ENCODE data around the gene TLX1. TPM values are rescaled to one million over a fixed set of nuclear protein-coding genes. Genes with fewer than 3 reads are reported as not detected.

The TLX1 gene
- total and polyA plus RNA-seq, 2 experiments from 2014 or later: 0.68 TPM; not detected in 1

DNA sequence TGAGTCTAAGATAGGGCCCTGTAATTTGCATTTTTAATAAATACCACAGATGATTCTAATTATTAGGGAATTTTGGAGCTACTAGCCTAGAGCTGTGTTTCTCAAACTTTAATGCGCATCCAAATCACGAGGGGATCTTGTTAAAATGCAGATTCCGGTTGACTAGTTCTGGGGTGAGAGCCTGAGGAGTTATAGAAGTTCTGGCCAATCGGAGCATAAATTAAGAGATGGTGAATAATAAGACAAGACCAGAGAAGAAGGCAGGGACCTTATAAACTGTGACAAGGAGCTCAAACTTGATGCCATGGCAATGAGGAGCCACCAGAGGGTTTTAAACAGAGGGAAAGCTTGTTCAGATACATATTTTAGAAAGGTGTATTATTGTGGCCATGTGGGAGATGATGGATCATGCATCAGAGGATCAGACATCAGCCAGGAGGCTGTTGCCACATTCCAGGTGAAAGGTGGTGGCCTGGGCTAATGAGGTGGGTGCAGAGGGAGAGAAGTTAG, 29.7 kb upstream of the TLX1 start:
- no peaks in the 10 kb centered on the region for H4K20me1 ChIP-seq (ENCODE audit: insufficient read depth, poor library complexity, severe bottlenecking)
- no peaks in the 10 kb centered on the region for H3K9me2 ChIP-seq (replicated peaks; ENCODE audit: insufficient read depth)
- H2AFZ ChIP-seq: no peak overlapping the region
- no peak overlapping the region for H3K4me2 ChIP-seq
- no peak overlapping the region for H3K27ac ChIP-seq
- no peaks in the 10 kb centered on the region for H3K4me1 ChIP-seq (ENCODE audit: insufficient read depth)
- H3K36me3 ChIP-seq (replicated peaks; ENCODE audit: insufficient read depth, low read depth): no peaks in the 10 kb centered on the region
- no peak overlapping the region for H3K4me3 ChIP-seq
- WGBS (ENCODE audit: low lambda C conversion rate, missing lambda C conversion rate): 73% methylated on average over 4 of the region's 4 CpGs
- H3K27me3 ChIP-seq: peaks cover 49% of the 10 kb centered on the region
- DNase-seq (ENCODE audit: low spot score): no peak
- TF ChIP-seq, protein P1, sequence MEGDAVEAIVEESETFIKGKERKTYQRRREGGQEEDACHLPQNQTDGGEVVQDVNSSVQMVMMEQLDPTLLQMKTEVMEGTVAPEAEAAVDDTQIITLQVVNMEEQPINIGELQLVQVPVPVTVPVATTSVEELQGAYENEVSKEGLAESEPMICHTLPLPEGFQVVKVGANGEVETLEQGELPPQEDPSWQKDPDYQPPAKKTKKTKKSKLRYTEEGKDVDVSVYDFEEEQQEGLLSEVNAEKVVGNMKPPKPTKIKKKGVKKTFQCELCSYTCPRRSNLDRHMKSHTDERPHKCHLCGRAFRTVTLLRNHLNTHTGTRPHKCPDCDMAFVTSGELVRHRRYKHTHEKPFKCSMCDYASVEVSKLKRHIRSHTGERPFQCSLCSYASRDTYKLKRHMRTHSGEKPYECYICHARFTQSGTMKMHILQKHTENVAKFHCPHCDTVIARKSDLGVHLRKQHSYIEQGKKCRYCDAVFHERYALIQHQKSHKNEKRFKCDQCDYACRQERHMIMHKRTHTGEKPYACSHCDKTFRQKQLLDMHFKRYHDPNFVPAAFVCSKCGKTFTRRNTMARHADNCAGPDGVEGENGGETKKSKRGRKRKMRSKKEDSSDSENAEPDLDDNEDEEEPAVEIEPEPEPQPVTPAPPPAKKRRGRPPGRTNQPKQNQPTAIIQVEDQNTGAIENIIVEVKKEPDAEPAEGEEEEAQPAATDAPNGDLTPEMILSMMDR (IDR thresholded peaks at IDR 0.05; ENCODE audit: poor library complexity): no peak
- TF ChIP-seq EZH2phosphoT487 (IDR thresholded peaks at IDR 0.05; ENCODE audit: low read depth, severe bottlenecking, unreplicated experiment): no peak
- no peak for TF ChIP-seq EZH2 (IDR thresholded peaks at IDR 0.05; ENCODE audit: borderline replicate concordance)
- no peaks in the 10 kb centered on the region for H3K9me3 ChIP-seq (ENCODE audit: low read depth)
- H3K79me2 ChIP-seq: no peaks in the 10 kb centered on the region

DNA sequence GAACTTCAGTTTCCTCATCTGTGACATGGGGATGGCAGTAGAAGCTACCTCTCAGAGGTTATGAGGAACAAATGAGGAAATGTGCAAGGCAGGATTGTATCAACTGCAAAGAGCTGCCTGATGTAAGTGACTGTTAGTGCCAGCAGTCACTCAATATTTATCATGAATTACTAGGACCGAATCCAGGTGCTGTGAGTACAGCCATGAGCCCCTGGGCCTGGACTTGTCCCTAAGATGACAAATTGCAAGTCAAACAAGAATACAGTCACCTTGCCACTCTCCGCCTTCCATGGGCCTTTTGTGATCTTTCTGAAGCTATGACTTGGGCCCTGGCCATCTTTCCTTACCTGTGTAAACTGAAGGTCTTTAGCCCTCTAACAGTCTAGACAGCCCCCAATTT, 27.7 kb upstream of the TLX1 start:
- Histone ChIP-seq H3K36me3 (replicated peaks; ENCODE audit: insufficient read depth, low read depth) (no peaks in the 10 kb centered on the region), H3K79me2 (no peaks in the 10 kb centered on the region), H3K9me3 (ENCODE audit: low read depth) (no peaks in the 10 kb centered on the region), H3K4me3 (no peak overlapping the region), H3K27ac (no peak overlapping the region), H2AFZ (no peak overlapping the region), H3K27me3 (peaks cover 45% of the 10 kb centered on the region), H3K4me2 (no peak overlapping the region), H4K20me1 (ENCODE audit: insufficient read depth, poor library complexity, severe bottlenecking) (no peaks in the 10 kb centered on the region), H3K9me2 (replicated peaks; ENCODE audit: insufficient read depth) (no peaks in the 10 kb centered on the region), H3K4me1 (ENCODE audit: insufficient read depth) (no peaks in the 10 kb centered on the region)
- TF ChIP-seq, protein P1 (IDR thresholded peaks at IDR 0.05; ENCODE audit: poor library complexity): no peak
- TF ChIP-seq EZH2 (IDR thresholded peaks at IDR 0.05; ENCODE audit: borderline replicate concordance) (no peak), EZH2phosphoT487 (IDR thresholded peaks at IDR 0.05; ENCODE audit: low read depth, severe bottlenecking, unreplicated experiment) (no peak)
- DNase-seq (ENCODE audit: low spot score): no peak
- 76% methylated on average over 2 of the region's 2 CpGs for WGBS (ENCODE audit: low lambda C conversion rate, missing lambda C conversion rate)

DNA sequence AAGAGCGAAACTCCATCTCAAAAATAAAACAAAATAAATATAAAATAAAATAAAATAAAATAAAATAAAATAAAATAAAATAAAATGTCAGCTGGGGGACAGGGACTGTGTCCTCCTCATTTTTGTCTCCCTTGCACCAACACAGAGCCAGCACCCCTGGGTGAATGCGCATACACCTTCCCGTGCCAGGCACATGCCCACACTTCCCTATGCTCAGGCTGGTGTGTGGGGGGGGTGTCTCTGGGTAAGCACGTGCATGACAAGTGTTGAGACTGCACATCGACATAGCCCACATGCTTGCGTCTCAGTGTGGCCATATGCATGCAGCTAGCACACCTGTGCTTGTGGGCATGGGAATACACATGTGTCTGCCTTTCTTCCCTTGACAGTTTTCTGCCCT, 24.7 kb upstream of the TLX1 start:
- H3K9me3 ChIP-seq (ENCODE audit: low read depth): no peaks in the 10 kb centered on the region
- no peaks in the 10 kb centered on the region for H3K36me3 ChIP-seq (replicated peaks; ENCODE audit: insufficient read depth, low read depth)
- H3K27me3 ChIP-seq: peaks cover 26% of the 10 kb centered on the region
- TF ChIP-seq EZH2 (IDR thresholded peaks at IDR 0.05; ENCODE audit: borderline replicate concordance): no peak
- TF ChIP-seq EZH2phosphoT487 (IDR thresholded peaks at IDR 0.05; ENCODE audit: low read depth, severe bottlenecking, unreplicated experiment): no peak
- TF ChIP-seq, protein P1 (IDR thresholded peaks at IDR 0.05; ENCODE audit: poor library complexity): no peak
- no peak overlapping the region for H3K27ac ChIP-seq
- no peak overlapping the region for H3K4me2 ChIP-seq
- no peaks in the 10 kb centered on the region for H3K4me1 ChIP-seq (ENCODE audit: insufficient read depth)
- no peaks in the 10 kb centered on the region for H4K20me1 ChIP-seq (ENCODE audit: insufficient read depth, poor library complexity, severe bottlenecking)
- no peak overlapping the region for H3K4me3 ChIP-seq
- no peak overlapping the region for H2AFZ ChIP-seq
- no peaks in the 10 kb centered on the region for H3K9me2 ChIP-seq (replicated peaks; ENCODE audit: insufficient read depth)
- WGBS (ENCODE audit: low lambda C conversion rate, missing lambda C conversion rate): 80% methylated on average over 6 of the region's 6 CpGs
- H3K79me2 ChIP-seq: no peaks in the 10 kb centered on the region
- DNase-seq (ENCODE audit: low spot score): no peak

DNA sequence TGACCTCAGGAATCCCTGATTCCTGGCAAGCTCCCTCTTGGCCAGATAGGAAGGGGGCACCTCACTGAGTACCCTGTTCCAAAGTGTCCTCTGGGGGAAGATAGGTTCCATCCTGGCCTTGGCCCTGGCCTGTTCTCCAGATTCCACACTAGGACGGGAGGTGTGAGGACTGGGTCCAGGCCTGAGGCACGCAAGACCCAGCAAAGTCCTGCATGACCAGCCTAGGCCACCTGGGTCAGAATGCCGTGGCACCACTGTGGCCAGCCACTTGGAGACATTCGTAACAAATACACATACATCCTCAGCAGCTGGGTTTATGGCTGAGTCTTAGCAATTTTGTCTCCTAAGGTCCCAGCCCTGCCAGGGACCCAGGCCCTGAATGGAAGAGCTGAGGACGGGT, 23.3 kb upstream of the TLX1 start:
- H3K4me3 ChIP-seq: no peak overlapping the region
- no peaks in the 10 kb centered on the region for H3K4me1 ChIP-seq (ENCODE audit: insufficient read depth)
- no peak for TF ChIP-seq EZH2 (IDR thresholded peaks at IDR 0.05; ENCODE audit: borderline replicate concordance)
- TF ChIP-seq, protein P1 (IDR thresholded peaks at IDR 0.05; ENCODE audit: poor library complexity): no peak
- no peak for TF ChIP-seq EZH2phosphoT487 (IDR thresholded peaks at IDR 0.05; ENCODE audit: low read depth, severe bottlenecking, unreplicated experiment)
- H2AFZ ChIP-seq: no peak overlapping the region
- no peaks in the 10 kb centered on the region for H3K9me2 ChIP-seq (replicated peaks; ENCODE audit: insufficient read depth)
- peaks cover 12% of the 10 kb centered on the region for H3K27me3 ChIP-seq
- WGBS (ENCODE audit: low lambda C conversion rate, missing lambda C conversion rate): 97% methylated on average over 5 of the region's 5 CpGs
- no peaks in the 10 kb centered on the region for H4K20me1 ChIP-seq (ENCODE audit: insufficient read depth, poor library complexity, severe bottlenecking)
- H3K4me2 ChIP-seq: no peak overlapping the region
- DNase-seq (ENCODE audit: low spot score): no peak
- no peaks in the 10 kb centered on the region for H3K36me3 ChIP-seq (replicated peaks; ENCODE audit: insufficient read depth, low read depth)
- H3K9me3 ChIP-seq (ENCODE audit: low read depth): no peaks in the 10 kb centered on the region
- H3K79me2 ChIP-seq: no peaks in the 10 kb centered on the region
- H3K27ac ChIP-seq: no peak overlapping the region
